K562 (cell line): ENCODE results near the gene SPHK1. TPM values are rescaled to one million over a fixed set of nuclear protein-coding genes. Genes with fewer than 3 reads are reported as not detected.
A peak's percentile ranks its signal among the peaks of the same experiment; 100 is the strongest.

ENCODE experiments used
- ATAC-seq: fragments of 200-7000 bp; cut with Tn5 transposase; 3 replicates; pipeline ENCODE4 v1.9.1; 2020; ENCODE audit warnings: moderate library complexity
- BruUV-seq: library from RNA; stranded (reverse); fragments of 400-500 nt; replicated peaks from 2 replicates; lab custom pipeline; 2021; lab: Mats Ljungman, UMichigan
- CTCF ChIA-PET: fragments of 300-600 bp; formaldehyde crosslinking; extraction: SDS; loops from one replicate; lab custom pipeline; 2021; ENCODE audit warnings: low intra/inter-chr PET ratio; lab: Yijun Ruan, JAX
- POLR2A ChIA-PET: fragments of 300-600, 350-650 bp; sonication (Branson Sonifier 250); formaldehyde crosslinking; extraction: SDS; loops from one replicate; lab custom pipeline; 2021; ENCODE audit warnings: antibody characterized with exemption, inconsistent platforms; lab: Yijun Ruan, JAX
- DNase-seq, 4 experiments: peaks; one replicate each; pipeline versions ENCODE4 v3.0.0 to v3.0.0-alpha.2; 2011 to 2018; ENCODE audit warnings: low spot score in 3 of 4, mixed read lengths in 3 of 4; ENCODE audit errors: extremely low read depth in 1 of 4
- FAIRE-seq: peaks from 2 replicates; lab custom pipeline; 2011; peaks lifted over from hg19 to GRCh38; lab: Jason Lieb, UNC
- H2AFZ ChIP-seq: 2 replicates; pipeline ENCODE4 v1.6.0; 2011; ENCODE audit warnings: low read depth, low read length, control low read depth, inconsistent platforms
- H3K27ac ChIP-seq: fragments of 200-600 bp; 3 replicates; pipeline ENCODE4 v1.8.0; 2011; ENCODE audit warnings: low read depth, mild to moderate bottlenecking, control low read depth, inconsistent platforms, low read length, moderate library complexity, mixed read lengths; ENCODE audit errors: extremely low read depth
- H3K27me3 ChIP-seq, 2 experiments: fragments of 300-600 bp in 1 of 2; 2 replicates in 1 of 2; 3 replicates in 1 of 2; pipeline versions ENCODE4 v1.6.0 to v1.8.0; 2011; ENCODE audit warnings: inconsistent platforms in 2 of 2, low read length in 2 of 2, mild to moderate bottlenecking in 1 of 2, mixed read lengths in 1 of 2, moderate library complexity in 1 of 2; ENCODE audit not compliant: control insufficient read depth in 2 of 2, insufficient read depth in 2 of 2
- H3K36me3 ChIP-seq: fragments of 300-600 bp; 3 replicates; pipeline ENCODE4 v1.8.0; 2011; ENCODE audit warnings: mild to moderate bottlenecking, low read length, inconsistent platforms; ENCODE audit not compliant: control insufficient read depth, insufficient read depth
- H3K4me1 ChIP-seq, 2 experiments: fragments of 200-600 bp in 1 of 2; replicated peaks in 1 of 2; 2 replicates in 1 of 2; 3 replicates in 1 of 2; pipeline versions ENCODE4 v1.5.1 to v1.8.0; 2011; ENCODE audit warnings: inconsistent platforms in 2 of 2, low read length in 2 of 2, mild to moderate bottlenecking in 1 of 2, mixed read lengths in 1 of 2, moderate library complexity in 1 of 2; ENCODE audit not compliant: control insufficient read depth in 2 of 2, insufficient read depth in 2 of 2
- H3K4me2 ChIP-seq: 2 replicates; pipeline ENCODE4 v1.6.1; 2011; ENCODE audit warnings: low read length, control low read depth, inconsistent platforms, mixed read lengths; ENCODE audit not compliant: insufficient read depth
- H3K4me3 ChIP-seq: fragments of 200-600 bp; sonication (generic), shearing (Covaris generic); 2 replicates; pipeline ENCODE4 v1.5.1; 2016; ENCODE audit warnings: control low read depth, inconsistent platforms
- H3K79me2 ChIP-seq: fragments of 200-600 bp; 3 replicates; pipeline ENCODE4 v1.8.0; 2011; ENCODE audit warnings: low read length, inconsistent platforms; ENCODE audit not compliant: control insufficient read depth, insufficient read depth
- H3K9ac ChIP-seq, 2 experiments: 2 replicates each; pipeline versions ENCODE4 v1.6.0 to v1.6.1; 2011; ENCODE audit warnings: low read depth in 2 of 2, low read length in 2 of 2, control low read depth in 1 of 2, inconsistent platforms in 1 of 2, mild to moderate bottlenecking in 1 of 2, mixed read lengths in 1 of 2; ENCODE audit not compliant: insufficient read depth in 1 of 2
- H3K9me1 ChIP-seq: one replicate; pipeline ENCODE4 v1.6.0; 2011; ENCODE audit warnings: inconsistent platforms, mild to moderate bottlenecking, low read length, moderate library complexity; ENCODE audit not compliant: control insufficient read depth, insufficient read depth
- H3K9me3 ChIP-seq: replicated peaks from 2 replicates; pipeline ENCODE4 v1.5.1; 2011; ENCODE audit warnings: low read depth, low read length, inconsistent platforms; ENCODE audit not compliant: control insufficient read depth, insufficient read depth
- H4K20me1 ChIP-seq: replicated peaks from 2 replicates; pipeline ENCODE4 v1.6.1; 2011; ENCODE audit warnings: low read length, inconsistent platforms, mixed read lengths; ENCODE audit not compliant: control insufficient read depth, insufficient read depth
- EP400 ChIP-seq: fragments of 450-650 bp; IDR thresholded peaks from 2 replicates; pipeline ENCODE4 v1.6.1; 2017; ENCODE audit warnings: antibody characterized with exemption, mild to moderate bottlenecking, moderate library complexity
- IFI16 ChIP-seq: fragments of 250-450 bp; sonication (Bioruptor Pico); IDR thresholded peaks from 2 replicates; pipeline ENCODE4 v2.1.2; 2022; ENCODE audit warnings: mild to moderate bottlenecking, inconsistent platforms
- NR3C1 ChIP-seq: sonication (generic); formaldehyde crosslinking; IDR thresholded peaks from 2 replicates; pipeline ENCODE4 v1.8.1; 2022; ENCODE audit warnings: missing genetic modification reagents
- TEAD1 ChIP-seq, 2 experiments: fragments of 450-650 bp in 1 of 2; sonication (generic) in 1 of 2; formaldehyde crosslinking; IDR thresholded peaks; 2 replicates each; pipeline versions ENCODE4 v1.4.0 to v1.8.0; 2020 to 2022; ENCODE audit warnings: mild to moderate bottlenecking in 2 of 2, missing genetic modification reagents in 1 of 2
- ZNF311 ChIP-seq: fragments of 250-450 bp; sonication (Bioruptor Pico); IDR thresholded peaks from 2 replicates; pipeline ENCODE4 v1.4.0; 2020; ENCODE audit warnings: mild to moderate bottlenecking, moderate library complexity
- WGBS: fragments of 100-300 bp; shearing (Covaris generic); methylation state at CpG from one replicate; pipeline ENCODE4 v1.1.6; 2016; ENCODE audit warnings: low coverage, mixed read lengths; ENCODE audit not compliant: insufficient coverage; ENCODE audit errors: missing lambda C conversion rate; 5-methylcytosine and 5-hydroxymethylcytosine counted together
- in situ Hi-C: fragments of 300-500 bp; cut with MboI; formaldehyde crosslinking; loops from 4 replicates; pipeline ENCODE4 v1.15.0; 2018; ENCODE audit warnings: inconsistent platforms, mixed read lengths
- intact Hi-C: fragments of 100-400 bp; cut with micrococcal nuclease; formaldehyde crosslinking; loops from 2 replicates; pipeline ENCODE4 v1.14.2; 2022
- polyA plus RNA-seq, 8 experiments: library from polyadenylated mRNA; depleted of rRNA in 4 of 8; stranded (reverse) in 5 of 8; unstranded in 3 of 8; fragments of >200 nt; fragmentation: Nextera tagmentation in 2 of 8; fragmentation: Illumina TruSeq in 1 of 8; extraction: Ambion mirVana in 2 of 8; extraction: Trizol in 1 of 8; gene quantifications; 2 replicates each; pipeline versions ENCODE4 v1.2.1 to v1.2.3, GENCODE V29; 2011 to 2014; ENCODE audit warnings: inconsistent platforms in 1 of 8, missing spikeins in 1 of 8
- total RNA-seq, 7 experiments: library from RNA; depleted of rRNA in 6 of 7; stranded (reverse); fragments of >200 nt in 6 of 7; fragmentation: Illumina TruSeq in 2 of 7; extraction: Trizol in 2 of 7; gene quantifications; 2 replicates each; pipeline versions ENCODE4 v1.2.1 to v1.2.3, GENCODE V29; 2011 to 2021; ENCODE audit warnings: low replicate concordance in 1 of 7

The SPHK1 gene
- total and polyA plus RNA-seq, 9 of the 15 experiments (the other 6 are each of a cell fraction or from before 2014, with no cell fraction given): 0.21 to 60.3 (median 14.5) TPM

DNA sequence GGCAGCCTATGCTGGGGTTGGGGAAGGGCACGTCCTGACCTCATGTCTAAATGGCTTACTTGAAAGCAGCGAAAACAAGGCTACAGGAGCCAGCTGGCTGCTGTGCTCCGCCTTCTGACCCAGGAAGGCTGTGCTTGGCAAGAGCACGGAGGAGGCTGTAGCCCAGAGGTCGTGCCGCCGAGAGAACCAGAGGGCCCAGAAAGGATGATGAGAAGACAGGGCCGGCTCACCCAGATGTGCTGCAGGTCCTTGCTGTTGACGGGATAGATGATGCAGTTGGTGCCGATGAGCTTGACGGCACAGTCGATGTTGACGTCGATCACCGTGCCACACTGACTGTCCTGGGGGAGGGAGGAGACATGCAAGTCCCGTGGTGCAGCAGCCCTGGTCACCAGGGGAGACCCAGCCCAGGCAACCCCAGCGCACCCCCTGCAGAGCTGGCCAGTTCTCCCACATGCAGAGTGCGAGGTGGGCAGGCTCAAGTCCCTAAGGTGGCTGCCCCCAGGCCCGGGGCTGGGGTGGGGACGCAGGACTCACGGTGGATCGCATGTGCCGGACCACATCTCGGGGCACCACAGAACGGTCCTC, 20.7 kb downstream of the SPHK1 start:
- peaks cover 16 to 30% of the 10 kb centered on the region in 2 experiments for H3K4me1 ChIP-seq
- TF ChIP-seq TEAD1 (CRISPR knock-in tag; IDR thresholded peaks at IDR 0.05) (peak in 1 of 2 experiments; percentile 5; a peak in 1 of 4 replicates), EP400 (no peak), IFI16 (no peak), NR3C1 (CRISPR knock-in tag) (no peak), ZNF311 (CRISPR knock-in tag) (no peak)
- CTCF ChIA-PET: no interaction called here
- ATAC-seq (no peak), FAIRE-seq (no peak), DNase-seq (peak in 1 of 4 experiments; percentile 5)
- H3K4me2 ChIP-seq: no peak overlapping the region; the same call in 1 of the 2 replicates
- in situ Hi-C loops (loop anchor here (5.0 kb wide), 3 partner anchors 52 to 103 kb away; no protein-coding TSS in a partner anchor), intact Hi-C loops (no loop called here)
- no peaks in the 10 kb centered on the region for H3K27me3 ChIP-seq
- H3K9me3 ChIP-seq: no peaks in the 10 kb centered on the region
- POLR2A ChIA-PET: interaction anchor here (0.6 to 2.7 kb wide), 9 partner anchors 8 to 53 kb away, joined by 3 to 22 read pairs (median 4); partner anchors contain the start of genes PRPSAP1, SPHK1 and UBE2O
- BruUV-seq: no TSS peak
- peaks cover 43% of the 10 kb centered on the region for H4K20me1 ChIP-seq
- no peak overlapping the region for H3K4me3 ChIP-seq
- H3K9me1 ChIP-seq: peaks cover 18% of the 10 kb centered on the region
- no peak overlapping the region for H2AFZ ChIP-seq
- H3K27ac ChIP-seq: no peak overlapping the region
- H3K9ac ChIP-seq: 0 out of 4 replicates have a peak overlapping the region, but pooled peaks of 1 of the 2 experiments have one; percentile 32
- 79% methylated on average over 17 of the region's 25 CpGs for WGBS
- peaks cover 53% of the 10 kb centered on the region; the same call in 2 of the 3 replicates for H3K36me3 ChIP-seq
- peaks cover 16% of the 10 kb centered on the region for H3K79me2 ChIP-seq
